ENCODE data around the gene TDO2. TPM values are rescaled to one million over a fixed set of nuclear protein-coding genes. Genes with fewer than 3 reads are reported as not detected.

Gene TDO2
- total and polyA plus RNA-seq, 2 experiments from 2014 or later, result 149 to 253 TPM

GRCh38 chr4:155948541-155948940, 45.0 kb downstream of the TDO2 start:
- TF ChIP-seq, protein P1, sequence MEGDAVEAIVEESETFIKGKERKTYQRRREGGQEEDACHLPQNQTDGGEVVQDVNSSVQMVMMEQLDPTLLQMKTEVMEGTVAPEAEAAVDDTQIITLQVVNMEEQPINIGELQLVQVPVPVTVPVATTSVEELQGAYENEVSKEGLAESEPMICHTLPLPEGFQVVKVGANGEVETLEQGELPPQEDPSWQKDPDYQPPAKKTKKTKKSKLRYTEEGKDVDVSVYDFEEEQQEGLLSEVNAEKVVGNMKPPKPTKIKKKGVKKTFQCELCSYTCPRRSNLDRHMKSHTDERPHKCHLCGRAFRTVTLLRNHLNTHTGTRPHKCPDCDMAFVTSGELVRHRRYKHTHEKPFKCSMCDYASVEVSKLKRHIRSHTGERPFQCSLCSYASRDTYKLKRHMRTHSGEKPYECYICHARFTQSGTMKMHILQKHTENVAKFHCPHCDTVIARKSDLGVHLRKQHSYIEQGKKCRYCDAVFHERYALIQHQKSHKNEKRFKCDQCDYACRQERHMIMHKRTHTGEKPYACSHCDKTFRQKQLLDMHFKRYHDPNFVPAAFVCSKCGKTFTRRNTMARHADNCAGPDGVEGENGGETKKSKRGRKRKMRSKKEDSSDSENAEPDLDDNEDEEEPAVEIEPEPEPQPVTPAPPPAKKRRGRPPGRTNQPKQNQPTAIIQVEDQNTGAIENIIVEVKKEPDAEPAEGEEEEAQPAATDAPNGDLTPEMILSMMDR (IDR thresholded peaks at IDR 0.05; ENCODE audit: poor library complexity), result no peak
- TF ChIP-seq EZH2 (IDR thresholded peaks at IDR 0.05; ENCODE audit: borderline replicate concordance), result no peak
- H3K9me3 ChIP-seq (ENCODE audit: low read depth), result no peaks in the 10 kb centered on the region
- H3K9me2 ChIP-seq (replicated peaks; ENCODE audit: insufficient read depth), result no peaks in the 10 kb centered on the region
- no peaks in the 10 kb centered on the region for H3K27me3 ChIP-seq
- DNase-seq (ENCODE audit: low spot score), result no peak
- H3K4me3 ChIP-seq, result no peak overlapping the region
- peaks cover 11% of the 10 kb centered on the region for H3K4me1 ChIP-seq (ENCODE audit: insufficient read depth)
- H3K36me3 ChIP-seq (replicated peaks; ENCODE audit: insufficient read depth, low read depth), result no peaks in the 10 kb centered on the region
- 44% methylated on average over 1 of the region's 1 CpG for WGBS (ENCODE audit: low lambda C conversion rate, missing lambda C conversion rate)
- no peak overlapping the region for H3K27ac ChIP-seq
- H3K4me2 ChIP-seq, result no peak overlapping the region
- H4K20me1 ChIP-seq (ENCODE audit: insufficient read depth, poor library complexity, severe bottlenecking), result no peaks in the 10 kb centered on the region
- H3K79me2 ChIP-seq, result peaks cover 4% of the 10 kb centered on the region
- no peak overlapping the region for H2AFZ ChIP-seq

- Histone ChIP-seq H2AFZ (no peak overlapping the region), H4K20me1 (ENCODE audit: insufficient read depth, poor library complexity, severe bottlenecking) (no peaks in the 10 kb centered on the region), H3K79me2 (peaks cover 4% of the 10 kb centered on the region), H3K36me3 (replicated peaks; ENCODE audit: insufficient read depth, low read depth) (no peaks in the 10 kb centered on the region), H3K9me2 (replicated peaks; ENCODE audit: insufficient read depth) (no peaks in the 10 kb centered on the region), H3K27ac (no peak overlapping the region), H3K4me3 (no peak overlapping the region), H3K4me2 (no peak overlapping the region), H3K9me3 (ENCODE audit: low read depth) (no peaks in the 10 kb centered on the region), H3K4me1 (ENCODE audit: insufficient read depth) (peaks cover 21% of the 10 kb centered on the region), H3K27me3 (no peaks in the 10 kb centered on the region)
- DNase-seq (ENCODE audit: low spot score), result no peak
- 83% methylated on average over 6 of the region's 6 CpGs for WGBS (ENCODE audit: low lambda C conversion rate, missing lambda C conversion rate)
- TF ChIP-seq EZH2phosphoT487 (IDR thresholded peaks at IDR 0.05; ENCODE audit: low read depth, severe bottlenecking, unreplicated experiment) (no peak), EZH2 (IDR thresholded peaks at IDR 0.05; ENCODE audit: borderline replicate concordance) (no peak)
- TF ChIP-seq, protein P1 (IDR thresholded peaks at IDR 0.05; ENCODE audit: poor library complexity), result no peak
Observed at GRCh38 chr4:155950461-155950860, 47.0 kb downstream of the TDO2 start.

DNA sequence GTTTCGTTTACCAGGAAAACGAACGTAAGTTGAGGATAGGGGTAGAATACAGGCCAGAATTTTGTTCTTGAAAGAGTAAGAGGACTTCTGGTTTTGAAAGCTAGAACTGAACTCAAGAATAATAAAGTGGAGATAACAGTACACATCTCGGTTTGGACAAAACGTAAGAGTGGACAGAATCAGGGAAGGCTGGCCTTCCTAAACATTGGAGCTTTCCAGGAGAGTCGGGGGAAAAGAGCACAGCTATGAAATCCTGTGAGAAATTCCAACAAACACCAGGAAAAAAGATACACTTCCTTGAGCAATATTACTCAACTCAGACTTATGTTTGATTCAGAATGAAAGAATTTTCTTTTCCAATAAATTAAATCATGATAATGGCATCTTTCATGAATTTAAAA, 49.0 kb downstream of the TDO2 start:
- Histone ChIP-seq H3K36me3 (replicated peaks; ENCODE audit: insufficient read depth, low read depth) (no peaks in the 10 kb centered on the region), H3K27me3 (no peaks in the 10 kb centered on the region), H3K4me3 (no peak overlapping the region), H2AFZ (peak overlapping the region; percentile 35), H4K20me1 (ENCODE audit: insufficient read depth, poor library complexity, severe bottlenecking) (no peaks in the 10 kb centered on the region), H3K4me2 (peak overlapping the region; percentile 80), H3K9me2 (replicated peaks; ENCODE audit: insufficient read depth) (no peaks in the 10 kb centered on the region), H3K79me2 (peaks cover 4% of the 10 kb centered on the region), H3K27ac (peak overlapping the region; percentile 98), H3K9me3 (ENCODE audit: low read depth) (no peaks in the 10 kb centered on the region), H3K4me1 (ENCODE audit: insufficient read depth) (peaks cover 21% of the 10 kb centered on the region)
- 67% methylated on average over 6 of the region's 6 CpGs for WGBS (ENCODE audit: low lambda C conversion rate, missing lambda C conversion rate)
- TF ChIP-seq EZH2phosphoT487 (IDR thresholded peaks at IDR 0.05; ENCODE audit: low read depth, severe bottlenecking, unreplicated experiment) (no peak), EZH2 (IDR thresholded peaks at IDR 0.05; ENCODE audit: borderline replicate concordance) (no peak)
- TF ChIP-seq, protein P1 (IDR thresholded peaks at IDR 0.05; ENCODE audit: poor library complexity), result no peak
- DNase-seq (ENCODE audit: low spot score), result no peak
